Testis (tissue), 2 donors: ENCODE data around the gene TENT4A.

Experiments used
- CTCF ChIP-seq, 3 experiments: fragments of 450-650 bp in 2 of 3; fragments of 200-600 bp in 1 of 3; sonication (generic) in 1 of 3; IDR thresholded peaks; one replicate each; pipeline ENCODE4 v1.5.1; 2016 to 2019; ENCODE audit warnings: antibody characterized with exemption in 3 of 3, mild to moderate bottlenecking in 2 of 3, moderate library complexity in 1 of 3
- POLR2A ChIP-seq: fragments of 450-650 bp; IDR thresholded peaks from one replicate; pipeline ENCODE4 v1.6.1; 2017; ENCODE audit warnings: antibody characterized with exemption, mild to moderate bottlenecking, moderate library complexity

GRCh38 chr5:6745706-6746222 is 32.5 kb downstream of the TENT4A start:
- TF ChIP-seq CTCF (IDR thresholded peaks at IDR 0.05) (peak; percentile 52 to 62 (median 54)), POLR2A (no peak)
